SK-N-SH treated with all-trans-retinoic acid at 6 μM for 48 hours (cell line): ENCODE data around the gene CEP131.

Experiments
- BACH2 ChIP-seq: fragments of 250-450 bp; sonication (Bioruptor Pico); IDR thresholded peaks from 2 replicates; pipeline ENCODE4 v1.9.0; 2021; ENCODE audit warnings: mild to moderate bottlenecking, borderline replicate concordance
- ESRRG ChIP-seq: fragments of 250-450 bp; sonication (Bioruptor Pico); IDR thresholded peaks from 2 replicates; pipeline ENCODE4 v1.6.1; 2021; ENCODE audit warnings: mild to moderate bottlenecking
- OSR1 ChIP-seq: fragments of 250-450 bp; sonication (Bioruptor Pico); IDR thresholded peaks from 2 replicates; pipeline ENCODE4 v1.8.0; 2022; ENCODE audit warnings: moderate library complexity, mild to moderate bottlenecking, inconsistent platforms
- RARB ChIP-seq: fragments of 250-450 bp; sonication (Bioruptor Pico); IDR thresholded peaks from 2 replicates; pipeline ENCODE4 v1.8.0; 2021; ENCODE audit warnings: mild to moderate bottlenecking, moderate library complexity
- TCF4 ChIP-seq: fragments of 250-450 bp; sonication (Bioruptor Pico); IDR thresholded peaks from 2 replicates; pipeline ENCODE4 v1.8.0; 2021; ENCODE audit warnings: mild to moderate bottlenecking, moderate library complexity, borderline replicate concordance
- TOX ChIP-seq: fragments of 250-450 bp; sonication (Bioruptor Pico); IDR thresholded peaks from 2 replicates; pipeline ENCODE4 v1.8.0; 2021; ENCODE audit warnings: mild to moderate bottlenecking, moderate library complexity, borderline replicate concordance
- ZFP30 ChIP-seq: fragments of 450-650 bp; formaldehyde crosslinking; IDR thresholded peaks from 2 replicates; pipeline ENCODE4 v1.5.0; 2022; ENCODE audit warnings: mild to moderate bottlenecking, moderate library complexity
- TF ChIP-seq, protein P1 (sequence below): fragments of 250-450 bp; sonication (Bioruptor Pico); IDR thresholded peaks from 2 replicates; pipeline ENCODE4 v1.8.0; 2020; ENCODE audit warnings: mild to moderate bottlenecking, moderate library complexity, borderline replicate concordance

DNA sequence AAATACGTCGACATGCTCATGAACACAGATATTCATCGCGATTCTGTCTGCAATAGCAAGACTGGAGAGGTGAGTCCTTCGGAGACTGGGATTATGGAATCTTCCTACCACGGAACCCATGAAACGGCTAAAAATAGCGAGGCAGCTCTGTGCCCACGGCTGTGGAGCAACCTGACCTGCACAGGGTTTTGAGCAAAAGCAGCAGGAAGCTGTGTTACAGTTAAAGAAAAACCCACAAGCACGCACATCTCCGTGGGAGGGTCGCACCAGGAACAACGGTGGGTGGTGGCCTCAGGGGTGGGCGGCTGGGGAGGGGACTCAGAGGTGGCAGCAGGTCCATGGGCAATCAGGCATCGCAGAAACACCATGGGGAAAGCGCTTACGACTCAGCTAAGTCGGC is 47.5 kb upstream of the CEP131 start:
- TF ChIP-seq TOX (CRISPR knock-in tag) (no peak), RARB (CRISPR knock-in tag) (no peak), ESRRG (no peak), ZFP30 (CRISPR knock-in tag) (no peak), TCF4 (CRISPR knock-in tag) (no peak), BACH2 (no peak), OSR1 (no peak)
- TF ChIP-seq, protein P1, sequence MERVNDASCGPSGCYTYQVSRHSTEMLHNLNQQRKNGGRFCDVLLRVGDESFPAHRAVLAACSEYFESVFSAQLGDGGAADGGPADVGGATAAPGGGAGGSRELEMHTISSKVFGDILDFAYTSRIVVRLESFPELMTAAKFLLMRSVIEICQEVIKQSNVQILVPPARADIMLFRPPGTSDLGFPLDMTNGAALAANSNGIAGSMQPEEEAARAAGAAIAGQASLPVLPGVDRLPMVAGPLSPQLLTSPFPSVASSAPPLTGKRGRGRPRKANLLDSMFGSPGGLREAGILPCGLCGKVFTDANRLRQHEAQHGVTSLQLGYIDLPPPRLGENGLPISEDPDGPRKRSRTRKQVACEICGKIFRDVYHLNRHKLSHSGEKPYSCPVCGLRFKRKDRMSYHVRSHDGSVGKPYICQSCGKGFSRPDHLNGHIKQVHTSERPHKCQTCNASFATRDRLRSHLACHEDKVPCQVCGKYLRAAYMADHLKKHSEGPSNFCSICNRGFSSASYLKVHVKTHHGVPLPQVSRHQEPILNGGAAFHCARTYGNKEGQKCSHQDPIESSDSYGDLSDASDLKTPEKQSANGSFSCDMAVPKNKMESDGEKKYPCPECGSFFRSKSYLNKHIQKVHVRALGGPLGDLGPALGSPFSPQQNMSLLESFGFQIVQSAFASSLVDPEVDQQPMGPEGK (CRISPR knock-in tag) = no peak
